HG03139 (cell line): Measurements from ENCODE around the gene LRP6.
"Not testable (repeated sequence)": the region's sequence is repeated elsewhere in the genome, so short reads cannot be mapped to it uniquely, and the experiment has no call there.

Experiments
- ATAC-seq: cut with Tn5 transposase; IDR thresholded peaks from one replicate; pipeline ENCODE4 v1.9.1; 2021; ENCODE audit not compliant: unreplicated experiment

Gene LRP6

GRCh38 chr12:12127304-12127703 is 139.5 kb downstream of the LRP6 start:
- ATAC-seq: no peak

- ATAC-seq: no peak
Measured at GRCh38 chr12:12126551-12126950, 140.3 kb downstream of the LRP6 start.

- ATAC-seq: no peak
Measured at GRCh38 chr12:12123036-12123604, 143.7 kb downstream of the LRP6 start.

- ATAC-seq: no peak
Measured at GRCh38 chr12:12121061-12121460, 145.8 kb downstream of the LRP6 start.

GRCh38 chr12:12116677-12117076 is 150.2 kb downstream of the LRP6 start:
- ATAC-seq: no peak

- no peak for ATAC-seq
Measured at GRCh38 chr12:12115514-12115913, 151.3 kb downstream of the LRP6 start.

- not testable (repeated sequence) for ATAC-seq
Measured at GRCh38 chr12:12110923-12111555, 155.8 kb downstream of the LRP6 start.

GRCh38 chr12:12108441-12109058 is 158.3 kb downstream of the LRP6 start:
- no peak for ATAC-seq

GRCh38 chr12:12107678-12108077 is 159.2 kb downstream of the LRP6 start:
- ATAC-seq: no peak

GRCh38 chr12:12099102-12099501 is 167.7 kb downstream of the LRP6 start:
- no peak for ATAC-seq

GRCh38 chr12:12098691-12099015 is 168.2 kb downstream of the LRP6 start:
- ATAC-seq: no peak

- ATAC-seq: no peak
Measured at GRCh38 chr12:12097891-12098690, 168.8 kb downstream of the LRP6 start.

- no peak for ATAC-seq
Measured at GRCh38 chr12:12095021-12095420, 171.8 kb downstream of the LRP6 start.

- ATAC-seq: no peak
Measured at GRCh38 chr12:12094481-12094880, 172.4 kb downstream of the LRP6 start.

- ATAC-seq: no peak
Measured at GRCh38 chr12:12091977-12092663, 174.7 kb downstream of the LRP6 start.

GRCh38 chr12:12091071-12091470 is 175.8 kb downstream of the LRP6 start:
- no peak for ATAC-seq

- no peak for ATAC-seq
Measured at GRCh38 chr12:12088761-12089160, 178.1 kb downstream of the LRP6 start.

- no peak for ATAC-seq
Measured at GRCh38 chr12:12088147-12088546, 178.7 kb downstream of the LRP6 start.

GRCh38 chr12:12087693-12088034 is 179.2 kb downstream of the LRP6 start:
- ATAC-seq: no peak

GRCh38 chr12:12086973-12087692 is 179.7 kb downstream of the LRP6 start:
- no peak for ATAC-seq

GRCh38 chr12:12086362-12086761 is 180.5 kb downstream of the LRP6 start:
- no peak for ATAC-seq
